Hepatocyte (in vitro differentiated cells): ENCODE measurements around the gene DSTYK. TPM values are rescaled to one million over a fixed set of nuclear protein-coding genes. Genes with fewer than 3 reads are reported as not detected.

Source experiments
- DNase-seq: peaks from one replicate; pipeline ENCODE4 v3.0.0-alpha.2; 2016; ENCODE audit warnings: low spot score
- H2AFZ ChIP-seq: fragments of 200-600 bp; sonication (generic); 2 replicates; pipeline ENCODE4 v1.6.0; 2016; ENCODE audit warnings: antibody characterized with exemption, mild to moderate bottlenecking
- H3K27ac ChIP-seq: fragments of 200-600 bp; sonication (generic); 2 replicates; pipeline ENCODE4 v1.5.1; 2016; ENCODE audit warnings: mild to moderate bottlenecking
- H3K27me3 ChIP-seq: fragments of 200-600 bp; sonication (generic); 2 replicates; pipeline ENCODE4 v1.6.1; 2016
- H3K36me3 ChIP-seq: fragments of 200-600 bp; sonication (generic); replicated peaks from 2 replicates; pipeline ENCODE4 v1.5.1; 2016; ENCODE audit warnings: low read depth; ENCODE audit not compliant: insufficient read depth
- H3K4me1 ChIP-seq: fragments of 200-600 bp; sonication (generic); 2 replicates; pipeline ENCODE4 v1.5.1; 2016; ENCODE audit warnings: mild to moderate bottlenecking, moderate library complexity; ENCODE audit not compliant: insufficient read depth
- H3K4me2 ChIP-seq: fragments of 200-600 bp; sonication (generic); 2 replicates; pipeline ENCODE4 v1.6.0; 2016
- H3K4me3 ChIP-seq: fragments of 200-600 bp; sonication (generic); 2 replicates; pipeline ENCODE4 v1.5.1; 2016; ENCODE audit warnings: mild to moderate bottlenecking
- H3K79me2 ChIP-seq: fragments of 200-600 bp; sonication (generic); 2 replicates; pipeline ENCODE4 v1.6.0; 2017; ENCODE audit warnings: mild to moderate bottlenecking
- H3K9me2 ChIP-seq: fragments of 200-600 bp; sonication (generic); replicated peaks from 2 replicates; pipeline ENCODE4 v1.6.0; 2017; ENCODE audit warnings: mild to moderate bottlenecking; ENCODE audit not compliant: insufficient read depth
- H3K9me3 ChIP-seq: fragments of 200-600 bp; sonication (generic); 2 replicates; pipeline ENCODE4 v1.5.1; 2016; ENCODE audit warnings: low read depth, mild to moderate bottlenecking
- H4K20me1 ChIP-seq: fragments of 200-600 bp; sonication (generic); 2 replicates; pipeline ENCODE4 v1.6.0; 2016; ENCODE audit warnings: mild to moderate bottlenecking; ENCODE audit not compliant: insufficient read depth, poor library complexity, severe bottlenecking
- CTCF ChIP-seq: fragments of 200-600 bp; sonication (generic); IDR thresholded peaks from 2 replicates; pipeline ENCODE4 v1.5.1; 2016; ENCODE audit warnings: antibody characterized with exemption, mild to moderate bottlenecking; ENCODE audit not compliant: poor library complexity
- EZH2 ChIP-seq: fragments of 200-600 bp; sonication (generic); IDR thresholded peaks from 2 replicates; pipeline ENCODE4 v1.6.1; 2016; ENCODE audit warnings: antibody characterized with exemption, mild to moderate bottlenecking, borderline replicate concordance
- EZH2phosphoT487 ChIP-seq: fragments of 200-600 bp; sonication (generic); IDR thresholded peaks from one replicate; pipeline ENCODE4 v1.6.1; 2018; ENCODE audit warnings: antibody characterized with exemption, mild to moderate bottlenecking, low read depth, moderate library complexity; ENCODE audit not compliant: unreplicated experiment, severe bottlenecking
- WGBS: methylation state at CpG from one replicate; pipeline ENCODE4 v1.1.6; 2016; ENCODE audit warnings: low lambda C conversion rate; ENCODE audit errors: missing lambda C conversion rate; 5-methylcytosine and 5-hydroxymethylcytosine counted together
- polyA plus RNA-seq: library from polyadenylated mRNA; unstranded; fragments of >200 nt; fragmentation: Nextera tagmentation; extraction: Ambion mirVana; gene quantifications from 2 replicates; pipeline ENCODE4 v1.2.1, GENCODE V29; 2016
- total RNA-seq: library from RNA; depleted of rRNA; stranded (reverse); fragments of >200 nt; gene quantifications from 2 replicates; pipeline ENCODE4 v1.2.3, GENCODE V29; 2014

DSTYK gene
- total and polyA plus RNA-seq, 2 experiments from 2014 or later = 7.7 to 11.0 TPM

- Histone ChIP-seq H3K27me3 (peaks cover 7% of the 10 kb centered on the region), H3K4me2 (no peak overlapping the region), H3K4me1 (no peaks in the 10 kb centered on the region), H3K4me3 (no peak overlapping the region), H3K9me2 (no peaks in the 10 kb centered on the region), H3K9me3 (no peaks in the 10 kb centered on the region), H4K20me1 (no peaks in the 10 kb centered on the region), H2AFZ (no peak overlapping the region), H3K79me2 (no peaks in the 10 kb centered on the region), H3K36me3 (no peaks in the 10 kb centered on the region), H3K27ac (no peak overlapping the region)
- no peak for DNase-seq
- no peak for TF ChIP-seq EZH2
- TF ChIP-seq EZH2phosphoT487 = no peak
- no peak for TF ChIP-seq CTCF
- WGBS = 80% methylated on average over 3 of the region's 3 CpGs
These were observed 5.9 kb upstream of the DSTYK start for GRCh38 chr1:205217418-205217817.

GRCh38 chr1:205216588-205216987 lies 5.1 kb upstream of the DSTYK start:
- Histone ChIP-seq H4K20me1 (no peaks in the 10 kb centered on the region), H3K27ac (no peak overlapping the region), H3K9me2 (no peaks in the 10 kb centered on the region), H3K4me2 (no peak overlapping the region), H3K79me2 (no peaks in the 10 kb centered on the region), H3K4me3 (no peak overlapping the region), H3K4me1 (no peaks in the 10 kb centered on the region), H3K9me3 (no peaks in the 10 kb centered on the region), H3K36me3 (no peaks in the 10 kb centered on the region), H2AFZ (no peak overlapping the region), H3K27me3 (peaks cover 7% of the 10 kb centered on the region)
- TF ChIP-seq EZH2phosphoT487 = no peak
- TF ChIP-seq EZH2 = no peak
- no peak for TF ChIP-seq CTCF
- WGBS = 81% methylated on average over 4 of the region's 4 CpGs
- no peak for DNase-seq

GRCh38 chr1:205214756-205215155 lies 3.3 kb upstream of the DSTYK start:
- Histone ChIP-seq H3K36me3 (no peaks in the 10 kb centered on the region), H3K27me3 (peaks cover 7% of the 10 kb centered on the region), H3K4me2 (no peak overlapping the region), H2AFZ (no peak overlapping the region), H4K20me1 (no peaks in the 10 kb centered on the region), H3K27ac (no peak overlapping the region), H3K4me3 (no peak overlapping the region), H3K9me3 (no peaks in the 10 kb centered on the region), H3K79me2 (peaks cover 12% of the 10 kb centered on the region), H3K9me2 (no peaks in the 10 kb centered on the region), H3K4me1 (no peaks in the 10 kb centered on the region)
- TF ChIP-seq EZH2phosphoT487 (no peak), EZH2 (no peak), CTCF (no peak)
- WGBS = 62% methylated on average over 1 of the region's 1 CpG
- no peak for DNase-seq
